Measurements from ENCODE around the gene RPL36A. TPM values are rescaled to one million over a fixed set of nuclear protein-coding genes. Genes with fewer than 3 reads are reported as not detected.

Gene RPL36A
- total and polyA plus RNA-seq, 10 of the 15 experiments (the other 5 are each of a cell fraction or from before 2014, with no cell fraction given) = 425 to 4,528 (median 3,270) TPM

DNA sequence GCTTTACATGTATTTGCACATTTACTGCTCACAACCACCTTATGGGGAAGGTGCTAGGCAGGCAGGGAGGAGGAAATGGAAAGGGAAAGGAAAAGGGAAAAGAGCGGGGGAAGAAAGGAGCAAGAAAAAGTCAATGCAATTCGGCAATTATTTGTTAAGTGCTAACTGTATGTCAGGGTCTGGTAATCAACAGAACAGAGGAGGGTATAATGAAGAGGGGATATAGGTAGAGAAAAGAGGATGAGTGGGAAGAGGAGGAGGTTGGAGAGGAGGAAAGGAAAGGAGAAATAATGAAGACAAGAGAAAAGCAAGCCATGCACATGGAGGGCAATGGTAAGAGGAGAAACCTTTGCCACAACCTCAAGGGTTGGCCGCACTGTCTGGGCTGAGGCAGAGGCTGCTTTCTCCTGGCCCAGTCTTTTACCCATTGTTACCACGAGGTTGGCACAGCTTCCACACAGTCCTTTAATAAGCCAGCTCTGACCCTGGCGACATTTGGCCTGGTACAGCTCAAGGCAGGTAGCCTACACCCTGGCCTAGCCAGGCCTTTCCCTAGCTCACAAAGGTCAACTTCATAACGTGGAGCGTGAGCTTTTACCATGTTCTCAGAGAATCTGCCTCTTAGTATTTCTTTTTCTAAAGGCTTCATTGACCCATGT, 5.7 kb upstream of the RPL36A start (continued):
- 0 out of 2 replicates have a peak, but pooled peaks have one; percentile 17 for TF ChIP-seq HDGF (IDR thresholded peaks at IDR 0.05)
- no peak for TF ChIP-seq RELA (IDR thresholded peaks at IDR 0.05; ENCODE audit: borderline replicate concordance, partially characterized antibody)
- no peak for TF ChIP-seq YY1 (IDR thresholded peaks at IDR 0.05; ENCODE audit: low read depth, low read length)

DNA sequence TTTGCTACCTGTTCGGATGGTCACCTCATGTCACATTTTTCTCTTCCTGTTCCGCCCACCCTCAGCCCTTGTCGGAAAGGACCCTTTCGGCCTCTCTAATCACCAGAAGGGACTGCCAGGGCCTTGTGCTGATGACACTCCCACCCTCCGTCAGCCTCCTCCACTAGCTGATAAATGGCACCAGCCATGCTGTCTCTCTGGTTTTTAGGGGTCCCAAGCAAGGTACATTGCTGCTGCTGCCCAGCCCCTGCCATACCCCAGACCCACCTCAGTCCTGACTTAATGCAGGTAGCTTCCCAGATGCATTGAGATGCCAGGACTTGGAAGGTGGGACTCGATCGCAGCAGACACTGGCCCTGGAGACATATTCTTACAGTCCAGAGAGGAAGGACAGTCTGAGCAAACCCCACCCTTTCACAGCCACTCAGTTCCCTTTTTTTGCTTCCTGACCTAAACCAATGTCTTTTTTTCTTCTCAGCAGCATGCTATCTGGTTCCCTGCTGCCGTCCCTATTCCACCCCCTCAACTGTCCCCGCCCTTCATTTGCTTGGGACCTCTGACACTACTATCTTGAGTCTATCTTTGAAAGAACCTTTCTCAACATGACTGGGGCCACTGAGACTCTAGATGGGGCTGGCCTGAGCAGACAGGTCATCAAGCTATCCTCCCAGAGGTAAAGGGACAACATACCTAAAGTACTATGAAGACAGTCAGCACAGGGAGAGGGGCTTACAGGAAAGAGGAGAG, 4.8 kb upstream of the RPL36A start, which contains the start of gene BTK:
Gene BTK, minus strand, starts transcription at position 397 of the 747 bp plus-strand sequence. CDS start 10,907 bp downstream, outside the sequence.
- peaks cover 44% of the 10 kb centered on the region for H3K79me2 ChIP-seq (ENCODE audit: control insufficient read depth, insufficient read depth, low read length)
- ChIA-PET CTCF (interaction anchor here (0.6 to 1.5 kb wide), 3 partner anchors 11 to 30 kb away, joined by 3 to 4 read pairs (median 4); no protein-coding TSS in a partner anchor), SMC1A (ENCODE audit: uncharacterized antibody, unreplicated experiment) (interaction anchor here (0.6 to 1.1 kb wide), 2 partner anchors 8 to 30 kb away, joined by 3 read pairs; no protein-coding TSS in a partner anchor), POLR2A (interaction anchor here (0.7 to 1.7 kb wide), 5 partner anchors 9 to 556 kb away, joined by 3 read pairs; no protein-coding TSS in a partner anchor), RAD21 (ENCODE audit: unreplicated experiment) (interaction anchor here (1.0 to 1.3 kb wide), 4 partner anchors 8 to 27 kb away, joined by 3 to 4 read pairs (median 4); no protein-coding TSS in a partner anchor)
- H3K4me1 ChIP-seq (ENCODE audit: control insufficient read depth, insufficient read depth, low read length) = no peaks in the 10 kb centered on the region
- ATAC-seq (peak; percentile 72), FAIRE-seq (no peak), DNase-seq (ENCODE audit: low read depth, low spot score) (peak; percentile 68)
- no peaks in the 10 kb centered on the region for H3K36me3 ChIP-seq (ENCODE audit: control insufficient read depth in 2 of 2, insufficient read depth in 2 of 2, low read length in 1 of 2)
- H2AFZ ChIP-seq (ENCODE audit: control insufficient read depth, low read depth, low read length) = peak within 1 kb of the TSS; percentile 44
- peak within 1 kb of the TSS; percentile 81 for H3K27ac ChIP-seq (ENCODE audit: control insufficient read depth, insufficient read depth)
- H3K9ac ChIP-seq (ENCODE audit: control insufficient read depth, insufficient read depth, low read length) = peak within 1 kb of the TSS; percentile 66
- BruUV-seq (replicated peaks) = no TSS peak
- H3K4me2 ChIP-seq (ENCODE audit: control insufficient read depth, insufficient read depth) = peak within 1 kb of the TSS; percentile 82
- in situ Hi-C loops (cut with MboI) (no loop called here), intact Hi-C loops (cut with micrococcal nuclease; ENCODE audit: unreplicated experiment) (loop anchor here (5.0 kb wide), 1 partner anchor 39 kb away; the partner anchor contains the start of gene TIMM8A)
- H3K9me3 ChIP-seq (replicated peaks; ENCODE audit: control insufficient read depth, insufficient read depth, low read length) = no peaks in the 10 kb centered on the region
- peak within 1 kb of the TSS; percentile 71 for H3K4me3 ChIP-seq
- no peaks in the 10 kb centered on the region for H3K27me3 ChIP-seq (replicated peaks in 1 of 2; ENCODE audit: control insufficient read depth in 2 of 2, insufficient read depth in 2 of 2, low read length in 1 of 2)
- WGBS (ENCODE audit: insufficient coverage, insufficient replicate concordance, low lambda C conversion rate, missing lambda C conversion rate) = 12% methylated on average over 9 of the region's 9 CpGs
- no peaks in the 10 kb centered on the region for H4K20me1 ChIP-seq (ENCODE audit: control insufficient read depth, insufficient read depth)
- TF ChIP-seq SPI1 (IDR thresholded peaks at IDR 0.05; ENCODE audit: borderline replicate concordance, insufficient read depth, low read depth, low read length) (peak; percentile 96), EGR1 (IDR thresholded peaks at IDR 0.05; ENCODE audit: borderline replicate concordance in 1 of 2, low read depth in 2 of 2, low read length in 2 of 2) (peak in 1 of 2 experiments; percentile 57; a peak in 1 of 3 replicates), NBN (IDR thresholded peaks at IDR 0.05) (0 out of 2 replicates have a peak, but pooled peaks have one; percentile 55), RAD21 (IDR thresholded peaks at IDR 0.05; ENCODE audit: insufficient read depth, low read depth, low read length) (no peak), CBX3 (IDR thresholded peaks at IDR 0.05; ENCODE audit: borderline replicate concordance, low read depth) (no peak), SREBF1 (IDR thresholded peaks at IDR 0.05; ENCODE audit: low read length) (no peak), SP1 (IDR thresholded peaks at IDR 0.05; ENCODE audit: low read depth, low read length) (no peak), SMARCA5 (IDR thresholded peaks at IDR 0.05) (no peak), POLR2AphosphoS5 (IDR thresholded peaks at IDR 0.05; ENCODE audit: low read length) (peak; percentile 73), GATAD2B (conservative IDR thresholded peaks at IDR 0.05; ENCODE audit: low read depth) (no peak), CHD2 (IDR thresholded peaks at IDR 0.05; ENCODE audit: borderline replicate concordance, low read depth, low read length) (no peak), BHLHE40 (IDR thresholded peaks at IDR 0.05; ENCODE audit: borderline replicate concordance in 1 of 2, low read depth in 2 of 2, low read length in 1 of 2) (no peak), ZNF622 (IDR thresholded peaks at IDR 0.05) (no peak), RFX5 (IDR thresholded peaks at IDR 0.05; ENCODE audit: low read depth, low read length) (no peak), TAF1 (IDR thresholded peaks at IDR 0.05; ENCODE audit: borderline replicate concordance, low read depth, low read length) (peak; percentile 61), SUZ12 (IDR thresholded peaks at IDR 0.05; ENCODE audit: unreplicated experiment) (no peak)
- TF ChIP-seq, protein P1, sequence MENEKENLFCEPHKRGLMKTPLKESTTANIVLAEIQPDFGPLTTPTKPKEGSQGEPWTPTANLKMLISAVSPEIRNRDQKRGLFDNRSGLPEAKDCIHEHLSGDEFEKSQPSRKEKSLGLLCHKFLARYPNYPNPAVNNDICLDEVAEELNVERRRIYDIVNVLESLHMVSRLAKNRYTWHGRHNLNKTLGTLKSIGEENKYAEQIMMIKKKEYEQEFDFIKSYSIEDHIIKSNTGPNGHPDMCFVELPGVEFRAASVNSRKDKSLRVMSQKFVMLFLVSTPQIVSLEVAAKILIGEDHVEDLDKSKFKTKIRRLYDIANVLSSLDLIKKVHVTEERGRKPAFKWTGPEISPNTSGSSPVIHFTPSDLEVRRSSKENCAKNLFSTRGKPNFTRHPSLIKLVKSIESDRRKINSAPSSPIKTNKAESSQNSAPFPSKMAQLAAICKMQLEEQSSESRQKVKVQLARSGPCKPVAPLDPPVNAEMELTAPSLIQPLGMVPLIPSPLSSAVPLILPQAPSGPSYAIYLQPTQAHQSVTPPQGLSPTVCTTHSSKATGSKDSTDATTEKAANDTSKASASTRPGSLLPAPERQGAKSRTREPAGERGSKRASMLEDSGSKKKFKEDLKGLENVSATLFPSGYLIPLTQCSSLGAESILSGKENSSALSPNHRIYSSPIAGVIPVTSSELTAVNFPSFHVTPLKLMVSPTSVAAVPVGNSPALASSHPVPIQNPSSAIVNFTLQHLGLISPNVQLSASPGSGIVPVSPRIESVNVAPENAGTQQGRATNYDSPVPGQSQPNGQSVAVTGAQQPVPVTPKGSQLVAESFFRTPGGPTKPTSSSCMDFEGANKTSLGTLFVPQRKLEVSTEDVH (IDR thresholded peaks at IDR 0.05; ENCODE audit: low read depth, partially characterized antibody) = no peak

Measured in GM12878 (cell line).